Body of pancreas (tissue), 4 donors: ENCODE data around the gene HSPA6. TPM values are rescaled to one million over a fixed set of nuclear protein-coding genes. Genes with fewer than 3 reads are reported as not detected.

ENCODE experiments used
- ATAC-seq: fragments of 150-250 bp; one replicate; pipeline ENCODE4 v1.9.1; 2016
- DNase-seq, 4 donors: peaks; one replicate each; pipeline ENCODE4 v3.0.0-alpha.2; 2019
- H3K27ac ChIP-seq, 4 donors: fragments of 200-600 bp; sonication (generic); 1 replicate in 3 of 4; 2 replicates in 1 of 4; pipeline versions ENCODE4 v1.5.1 to v1.6.1; 2016 to 2019; ENCODE audit warnings: mild to moderate bottlenecking in 1 of 4, mixed read lengths in 1 of 4, moderate library complexity in 1 of 4
- H3K27me3 ChIP-seq, 2 donors: fragments of 200-600 bp; sonication (generic); one replicate each; pipeline ENCODE4 v1.6.0; 2016; ENCODE audit warnings: mild to moderate bottlenecking in 1 of 2
- H3K36me3 ChIP-seq, 2 donors: fragments of 200-600 bp; sonication (generic); replicated peaks in 1 of 2; 2 replicates each; pipeline ENCODE4 v1.5.1; 2016; ENCODE audit warnings: low read depth in 2 of 2; ENCODE audit not compliant: insufficient read depth in 1 of 2
- H3K4me1 ChIP-seq: fragments of 200-600 bp; sonication (generic); one replicate; pipeline ENCODE4 v1.6.0; 2016
- H3K4me3 ChIP-seq, 2 donors: fragments of 200-600 bp; sonication (generic); 1 replicate in 1 of 2; 2 replicates in 1 of 2; pipeline ENCODE4 v1.5.1; 2016 to 2019
- H3K9me3 ChIP-seq, 3 donors: fragments of 200-600 bp; sonication (generic); 1 replicate in 2 of 3; 2 replicates in 1 of 3; pipeline ENCODE4 v1.5.1; 2016
- POLR2A ChIP-seq, 3 donors: fragments of 450-650 bp; IDR thresholded peaks; one replicate each; pipeline ENCODE4 v1.6.1; 2016; ENCODE audit warnings: antibody characterized with exemption in 3 of 3, mild to moderate bottlenecking in 2 of 3
- WGBS, 2 donors: methylation state at CpG; one replicate each; pipeline ENCODE4 v1.1.5; 2017; 5-methylcytosine and 5-hydroxymethylcytosine counted together
- intact Hi-C: fragments of 100-400 bp; cut with DNase I; formaldehyde crosslinking; loops from one replicate; pipeline ENCODE4 v1.15.1; 2023
- total RNA-seq, 2 donors: library from RNA; depleted of rRNA; stranded (reverse); fragments of >200 nt; gene quantifications; one replicate each; pipeline ENCODE4 v1.1.0, GENCODE V29; 2016
- TF ChIP-seq, protein P1 (sequence below), 7 experiments: fragments of 450-650 bp in 4 of 7; fragments of 200-600 bp in 3 of 7; sonication (generic) in 3 of 7; IDR thresholded peaks; one replicate each; pipeline ENCODE4 v1.5.1; 2016 to 2019; ENCODE audit warnings: antibody characterized with exemption in 7 of 7

HSPA6 gene
- total RNA-seq, 2 donors from 2014 or later = 0.66 to 1.6 TPM

GRCh38 chr1:161491472-161491871 lies 32.9 kb upstream of the HSPA6 start:
- intact Hi-C loops = no loop called here
- Histone ChIP-seq H3K27me3 (no peaks in the 10 kb centered on the region), H3K4me3 (no peak overlapping the region), H3K27ac (no peak overlapping the region), H3K36me3 (no peaks in the 10 kb centered on the region), H3K9me3 (no peaks in the 10 kb centered on the region), H3K4me1 (no peaks in the 10 kb centered on the region)
- ATAC-seq (no peak), DNase-seq (no peak)
- 37 to 39% methylated on average over 5 of the region's 5 CpGs for whole genome bisulfite sequencing, 2 donors
- TF ChIP-seq POLR2A (IDR thresholded peaks at IDR 0.05) = no peak

DNA sequence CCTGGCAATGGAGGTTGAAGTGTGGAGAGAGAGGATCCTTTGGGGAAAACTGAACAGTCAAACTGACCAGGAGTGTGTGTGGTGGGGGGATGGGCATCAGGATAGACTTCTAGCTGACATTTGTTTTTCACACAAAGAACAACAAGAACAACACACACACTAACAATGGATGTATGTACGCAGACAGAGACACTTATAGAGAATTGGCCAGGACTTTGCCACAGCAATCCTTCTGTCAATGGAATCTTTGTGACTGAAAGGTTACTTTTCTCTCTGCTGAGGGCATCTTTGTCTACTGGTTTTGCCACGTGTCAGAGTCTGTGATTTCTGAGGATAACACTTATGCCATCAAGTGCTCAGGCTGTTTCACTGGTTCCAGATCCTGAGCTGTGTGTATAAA lies 31.5 kb upstream of the HSPA6 start:
- ATAC-seq = no peak
- H3K36me3 ChIP-seq = no peaks in the 10 kb centered on the region
- no peaks in the 10 kb centered on the region for H3K27me3 ChIP-seq
- H3K4me3 ChIP-seq = no peak overlapping the region
- intact Hi-C loops = no loop called here
- no peaks in the 10 kb centered on the region for H3K9me3 ChIP-seq
- no peak for TF ChIP-seq POLR2A (IDR thresholded peaks at IDR 0.05)
- TF ChIP-seq, protein P1, sequence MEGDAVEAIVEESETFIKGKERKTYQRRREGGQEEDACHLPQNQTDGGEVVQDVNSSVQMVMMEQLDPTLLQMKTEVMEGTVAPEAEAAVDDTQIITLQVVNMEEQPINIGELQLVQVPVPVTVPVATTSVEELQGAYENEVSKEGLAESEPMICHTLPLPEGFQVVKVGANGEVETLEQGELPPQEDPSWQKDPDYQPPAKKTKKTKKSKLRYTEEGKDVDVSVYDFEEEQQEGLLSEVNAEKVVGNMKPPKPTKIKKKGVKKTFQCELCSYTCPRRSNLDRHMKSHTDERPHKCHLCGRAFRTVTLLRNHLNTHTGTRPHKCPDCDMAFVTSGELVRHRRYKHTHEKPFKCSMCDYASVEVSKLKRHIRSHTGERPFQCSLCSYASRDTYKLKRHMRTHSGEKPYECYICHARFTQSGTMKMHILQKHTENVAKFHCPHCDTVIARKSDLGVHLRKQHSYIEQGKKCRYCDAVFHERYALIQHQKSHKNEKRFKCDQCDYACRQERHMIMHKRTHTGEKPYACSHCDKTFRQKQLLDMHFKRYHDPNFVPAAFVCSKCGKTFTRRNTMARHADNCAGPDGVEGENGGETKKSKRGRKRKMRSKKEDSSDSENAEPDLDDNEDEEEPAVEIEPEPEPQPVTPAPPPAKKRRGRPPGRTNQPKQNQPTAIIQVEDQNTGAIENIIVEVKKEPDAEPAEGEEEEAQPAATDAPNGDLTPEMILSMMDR (IDR thresholded peaks at IDR 0.05) = no peak
- no peak overlapping the region for H3K27ac ChIP-seq
- DNase-seq = no peak
- no peaks in the 10 kb centered on the region for H3K4me1 ChIP-seq
- WGBS, 2 donors = 46 to 48% methylated on average over 2 of the region's 2 CpGs

DNA sequence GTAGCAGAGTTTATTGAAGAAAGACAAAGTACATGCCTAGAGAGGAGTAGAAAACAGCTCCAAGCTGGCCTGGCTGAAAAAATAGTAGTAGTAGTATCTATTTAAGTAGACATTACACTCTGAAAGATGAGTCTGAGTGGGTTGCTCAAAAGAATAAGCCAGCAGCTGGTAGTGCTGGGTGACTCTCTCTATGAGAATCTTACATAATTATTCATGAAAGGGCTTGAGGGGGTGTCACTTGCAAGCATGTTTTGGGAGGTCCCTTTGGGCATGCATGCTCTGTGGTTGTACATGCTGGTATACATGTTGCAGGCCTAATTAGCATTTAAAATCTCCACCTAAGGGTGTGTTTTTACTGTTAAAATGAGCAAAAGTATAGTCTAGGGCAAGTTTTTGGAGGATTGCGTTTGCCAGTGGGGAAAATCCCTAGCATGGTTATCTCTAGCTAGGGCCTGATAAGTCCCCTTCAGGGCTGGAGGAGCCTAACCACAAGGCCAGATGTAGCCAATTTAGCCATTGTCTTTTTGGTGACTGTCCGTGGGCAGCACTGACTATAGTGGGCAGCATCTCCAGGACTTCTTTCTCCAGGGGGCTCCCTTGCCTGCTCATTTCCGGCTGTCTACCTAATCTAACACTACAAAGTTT lies 30.1 kb upstream of the HSPA6 start:
- no peak for DNase-seq
- no peak for TF ChIP-seq POLR2A (IDR thresholded peaks at IDR 0.05)
- TF ChIP-seq, protein P1 (IDR thresholded peaks at IDR 0.05) = no peak
- WGBS, 2 donors = 45 to 59% methylated on average over 3 of the region's 3 CpGs
- Histone ChIP-seq H3K4me3 (no peak overlapping the region), H3K27me3 (no peaks in the 10 kb centered on the region), H3K36me3 (no peaks in the 10 kb centered on the region), H3K9me3 (no peaks in the 10 kb centered on the region), H3K4me1 (no peaks in the 10 kb centered on the region), H3K27ac (no peak overlapping the region)
- no peak for ATAC-seq
- intact Hi-C loops = no loop called here

- no peak for DNase-seq
- intact Hi-C loops = no loop called here
- Histone ChIP-seq H3K27me3 (no peaks in the 10 kb centered on the region), H3K9me3 (no peaks in the 10 kb centered on the region), H3K4me1 (no peaks in the 10 kb centered on the region), H3K27ac (no peak overlapping the region), H3K4me3 (no peak overlapping the region), H3K36me3 (no peaks in the 10 kb centered on the region)
- TF ChIP-seq POLR2A (IDR thresholded peaks at IDR 0.05) = no peak
- TF ChIP-seq, protein P1 (IDR thresholded peaks at IDR 0.05) = no peak
- no peak for ATAC-seq
These were observed 28.9 kb upstream of the HSPA6 start for GRCh38 chr1:161495490-161495889.

DNA sequence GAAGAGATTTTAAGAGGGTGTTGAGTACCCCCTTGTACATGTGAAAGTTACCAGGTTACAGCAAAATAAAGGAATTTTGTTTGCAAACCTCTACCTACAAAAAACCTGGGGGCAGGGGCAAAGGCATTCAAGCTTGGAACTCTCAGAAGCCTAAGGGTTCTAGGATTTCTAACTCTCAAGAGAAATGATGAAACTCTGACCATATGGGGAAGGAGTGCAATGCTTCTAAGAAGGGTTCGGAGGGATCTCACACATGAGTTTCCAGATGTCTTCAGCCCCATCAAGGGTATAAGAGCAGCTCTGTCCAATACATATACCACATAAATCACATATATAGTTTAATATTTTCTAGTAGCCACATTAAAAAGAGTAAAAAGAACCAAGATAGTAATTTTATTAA lies 26.4 kb upstream of the HSPA6 start:
- ATAC-seq = no peak
- no peak for TF ChIP-seq POLR2A (IDR thresholded peaks at IDR 0.05)
- TF ChIP-seq, protein P1 (IDR thresholded peaks at IDR 0.05) = no peak
- H3K4me3 ChIP-seq = no peak overlapping the region
- H3K9me3 ChIP-seq = no peaks in the 10 kb centered on the region
- H3K27ac ChIP-seq = no peak overlapping the region
- no peaks in the 10 kb centered on the region for H3K4me1 ChIP-seq
- intact Hi-C loops = no loop called here
- no peak for DNase-seq
- peaks cover 0 to 3% of the 10 kb centered on the region in 2 donors for H3K27me3 ChIP-seq
- 77 to 81% methylated on average over 1 of the region's 1 CpG for WGBS, 2 donors
- no peaks in the 10 kb centered on the region for H3K36me3 ChIP-seq
